GM06990 (cell line): ENCODE data around the gene NDC80.

Experiments used
- DNase-seq: peaks from one replicate; pipeline ENCODE4 v3.0.0-alpha.2; 2011; ENCODE audit not compliant: insufficient read length; ENCODE audit errors: extremely low read depth
- H3K27me3 ChIP-seq: replicated peaks from 2 replicates; pipeline ENCODE4 v1.6.0; 2011; ENCODE audit warnings: low read length; ENCODE audit not compliant: control insufficient read depth, insufficient read depth
- H3K36me3 ChIP-seq: 2 replicates; pipeline ENCODE4 v1.5.1; 2011; ENCODE audit warnings: low read length; ENCODE audit not compliant: control insufficient read depth, insufficient read depth
- H3K4me3 ChIP-seq: replicated peaks from 2 replicates; pipeline ENCODE4 v1.5.1; 2011; ENCODE audit warnings: low read depth, mild to moderate bottlenecking, control low read depth, low read length
- CTCF ChIP-seq: IDR thresholded peaks from 2 replicates; pipeline ENCODE4 v1.5.1; 2011; ENCODE audit warnings: low read length, control low read depth, mild to moderate bottlenecking, inconsistent platforms; ENCODE audit not compliant: insufficient read depth, poor library complexity, severe bottlenecking

The NDC80 gene

GRCh38 chr18:2612996-2613395 is 41.6 kb downstream of the NDC80 start:
- DNase-seq = no peak
- Histone ChIP-seq H3K4me3 (no peak overlapping the region), H3K27me3 (no peaks in the 10 kb centered on the region), H3K36me3 (peaks cover 3% of the 10 kb centered on the region)
- TF ChIP-seq CTCF = no peak

GRCh38 chr18:2617401-2617998 is 46.1 kb downstream of the NDC80 start:
- no peak for TF ChIP-seq CTCF
- H3K27me3 ChIP-seq = no peaks in the 10 kb centered on the region
- DNase-seq = no peak
- H3K4me3 ChIP-seq = no peak overlapping the region
- H3K36me3 ChIP-seq = peaks cover 1% of the 10 kb centered on the region

GRCh38 chr18:2618009-2618408 is 46.7 kb downstream of the NDC80 start:
- DNase-seq = no peak
- H3K27me3 ChIP-seq = no peaks in the 10 kb centered on the region

GRCh38 chr18:2625217-2625616 is 53.9 kb downstream of the NDC80 start:
- DNase-seq = no peak
- no peaks in the 10 kb centered on the region for H3K27me3 ChIP-seq
- no peak for TF ChIP-seq CTCF
- H3K4me3 ChIP-seq = no peak overlapping the region
- H3K36me3 ChIP-seq = no peaks in the 10 kb centered on the region

More at GRCh38 chr18:2618009-2618408, 46.7 kb downstream of the NDC80 start:
- no peak for TF ChIP-seq CTCF
- Histone ChIP-seq H3K36me3 (peaks cover 1% of the 10 kb centered on the region), H3K4me3 (no peak overlapping the region)

- no peak for TF ChIP-seq CTCF
- Histone ChIP-seq H3K4me3 (no peak overlapping the region), H3K27me3 (no peaks in the 10 kb centered on the region), H3K36me3 (no peaks in the 10 kb centered on the region)
- no peak for DNase-seq
These were observed 56.5 kb downstream of the NDC80 start for GRCh38 chr18:2627821-2628276.

GRCh38 chr18:2629003-2629402 is 57.6 kb downstream of the NDC80 start:
- no peak overlapping the region for H3K4me3 ChIP-seq
- no peaks in the 10 kb centered on the region for H3K36me3 ChIP-seq
- no peak for TF ChIP-seq CTCF
- no peaks in the 10 kb centered on the region for H3K27me3 ChIP-seq
- DNase-seq = no peak
